SU-DHL-6 (cell line): Measurements from ENCODE around the gene SCT.

Source experiments
- H2AFZ ChIP-seq: fragments of 200-600 bp; sonication (generic); 2 replicates; pipeline ENCODE4 v1.6.1; 2014; ENCODE audit warnings: low read depth, mild to moderate bottlenecking, moderate library complexity, mixed read lengths, antibody characterized with exemption, low read length; ENCODE audit not compliant: severe bottlenecking
- H3F3A ChIP-seq: fragments of 200-600 bp; shearing (Covaris generic); 2 replicates; pipeline ENCODE4 v1.6.0; 2016; ENCODE audit warnings: antibody characterized with exemption, mild to moderate bottlenecking; ENCODE audit not compliant: insufficient read depth
- H3K27ac ChIP-seq: fragments of 200-600 bp; sonication (generic); 2 replicates; pipeline ENCODE4 v1.5.1; 2016; ENCODE audit warnings: low read depth, mild to moderate bottlenecking, low read length, moderate library complexity, mixed read lengths
- H3K27me3 ChIP-seq: fragments of 200-600 bp; sonication (generic), shearing (Covaris generic); 2 replicates; pipeline ENCODE4 v1.6.0; 2014; ENCODE audit warnings: mild to moderate bottlenecking, low read length
- H3K36me3 ChIP-seq: fragments of 200-600 bp; sonication (generic); 2 replicates; pipeline ENCODE4 v1.6.1; 2014; ENCODE audit warnings: mild to moderate bottlenecking, low read length, mixed read lengths
- H3K4me2 ChIP-seq: fragments of 300-600, 200-600 bp; shearing (Covaris generic), sonication (generic); 2 replicates; pipeline ENCODE4 v1.6.0; 2014; ENCODE audit warnings: low read length, low read depth, mild to moderate bottlenecking; ENCODE audit not compliant: poor library complexity, severe bottlenecking
- H3K4me3 ChIP-seq: fragments of 200-600 bp; sonication (generic); 2 replicates; pipeline ENCODE4 v1.5.1; 2014; ENCODE audit warnings: antibody characterized with exemption, low read length, mild to moderate bottlenecking, mixed read lengths; ENCODE audit not compliant: insufficient read depth, poor library complexity, severe bottlenecking
- H3K79me2 ChIP-seq: fragments of 200-600 bp; sonication (generic); 2 replicates; pipeline ENCODE4 v1.6.1; 2014; ENCODE audit warnings: mild to moderate bottlenecking, low read length, moderate library complexity; ENCODE audit not compliant: insufficient read depth
- H3K9ac ChIP-seq: fragments of 200-600 bp; sonication (generic); 2 replicates; pipeline ENCODE4 v1.7.0; 2014; ENCODE audit warnings: mild to moderate bottlenecking, low read length
- H3K9me2 ChIP-seq: fragments of 200-600 bp; sonication (generic); replicated peaks from 2 replicates; pipeline ENCODE4 v1.6.1; 2014; ENCODE audit warnings: low read length; ENCODE audit not compliant: insufficient read depth
- H3K9me3 ChIP-seq: fragments of 200-600 bp; sonication (generic); 2 replicates; pipeline ENCODE4 v1.6.1; 2014; ENCODE audit warnings: low read length, mixed read lengths; ENCODE audit not compliant: insufficient read depth
- H4K20me1 ChIP-seq: fragments of 200-600 bp; sonication (generic); 2 replicates; pipeline ENCODE4 v1.6.1; 2014; ENCODE audit warnings: low read depth, mild to moderate bottlenecking, antibody characterized with exemption, low read length, moderate library complexity, mixed read lengths
- EZH2phosphoT487 ChIP-seq: fragments of 200-600 bp; sonication (generic), shearing (Covaris generic); conservative IDR thresholded peaks from 2 replicates; pipeline ENCODE4 v1.6.1; 2018; ENCODE audit warnings: mild to moderate bottlenecking, antibody characterized with exemption, low read length, moderate library complexity, mixed read lengths
- TF ChIP-seq, protein P1 (sequence below): fragments of 200-600 bp; sonication (generic); IDR thresholded peaks from one replicate; pipeline ENCODE4 v1.5.1; 2017; ENCODE audit warnings: antibody characterized with exemption, mild to moderate bottlenecking, low read length, moderate library complexity; ENCODE audit not compliant: insufficient read depth, poor library complexity, severe bottlenecking

Gene SCT

DNA sequence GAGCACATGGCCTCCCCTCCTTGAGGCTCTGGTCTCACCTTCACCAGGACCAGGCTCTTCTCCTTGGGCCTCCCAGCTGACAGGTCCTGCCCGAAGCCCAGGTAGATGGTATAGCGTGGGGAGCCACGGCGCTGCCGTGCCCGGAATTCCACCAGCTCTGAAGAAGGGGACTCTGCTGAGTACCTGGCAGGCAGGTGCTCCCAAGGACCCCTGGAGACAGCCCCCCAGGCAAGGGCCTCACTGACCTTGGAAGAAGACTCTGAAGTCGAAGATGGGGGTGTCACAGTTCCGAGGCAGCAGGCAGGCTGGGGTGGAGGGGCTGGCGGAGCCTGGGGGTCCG, 14.1 kb downstream of the SCT start:
- Histone ChIP-seq H2AFZ (no peak overlapping the region), H3K4me2 (no peak overlapping the region), H3K9me2 (no peaks in the 10 kb centered on the region), H3K27me3 (no peaks in the 10 kb centered on the region), H3K27ac (no peak overlapping the region), H3K36me3 (no peaks in the 10 kb centered on the region), H3K9ac (no peak overlapping the region), H3F3A (peaks cover 10% of the 10 kb centered on the region), H3K9me3 (no peaks in the 10 kb centered on the region), H3K4me3 (no peak overlapping the region), H4K20me1 (no peaks in the 10 kb centered on the region; the same call in 1 of the 2 replicates), H3K79me2 (no peaks in the 10 kb centered on the region)
- no peak for TF ChIP-seq EZH2phosphoT487
- TF ChIP-seq, protein P1, sequence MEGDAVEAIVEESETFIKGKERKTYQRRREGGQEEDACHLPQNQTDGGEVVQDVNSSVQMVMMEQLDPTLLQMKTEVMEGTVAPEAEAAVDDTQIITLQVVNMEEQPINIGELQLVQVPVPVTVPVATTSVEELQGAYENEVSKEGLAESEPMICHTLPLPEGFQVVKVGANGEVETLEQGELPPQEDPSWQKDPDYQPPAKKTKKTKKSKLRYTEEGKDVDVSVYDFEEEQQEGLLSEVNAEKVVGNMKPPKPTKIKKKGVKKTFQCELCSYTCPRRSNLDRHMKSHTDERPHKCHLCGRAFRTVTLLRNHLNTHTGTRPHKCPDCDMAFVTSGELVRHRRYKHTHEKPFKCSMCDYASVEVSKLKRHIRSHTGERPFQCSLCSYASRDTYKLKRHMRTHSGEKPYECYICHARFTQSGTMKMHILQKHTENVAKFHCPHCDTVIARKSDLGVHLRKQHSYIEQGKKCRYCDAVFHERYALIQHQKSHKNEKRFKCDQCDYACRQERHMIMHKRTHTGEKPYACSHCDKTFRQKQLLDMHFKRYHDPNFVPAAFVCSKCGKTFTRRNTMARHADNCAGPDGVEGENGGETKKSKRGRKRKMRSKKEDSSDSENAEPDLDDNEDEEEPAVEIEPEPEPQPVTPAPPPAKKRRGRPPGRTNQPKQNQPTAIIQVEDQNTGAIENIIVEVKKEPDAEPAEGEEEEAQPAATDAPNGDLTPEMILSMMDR = no peak

DNA sequence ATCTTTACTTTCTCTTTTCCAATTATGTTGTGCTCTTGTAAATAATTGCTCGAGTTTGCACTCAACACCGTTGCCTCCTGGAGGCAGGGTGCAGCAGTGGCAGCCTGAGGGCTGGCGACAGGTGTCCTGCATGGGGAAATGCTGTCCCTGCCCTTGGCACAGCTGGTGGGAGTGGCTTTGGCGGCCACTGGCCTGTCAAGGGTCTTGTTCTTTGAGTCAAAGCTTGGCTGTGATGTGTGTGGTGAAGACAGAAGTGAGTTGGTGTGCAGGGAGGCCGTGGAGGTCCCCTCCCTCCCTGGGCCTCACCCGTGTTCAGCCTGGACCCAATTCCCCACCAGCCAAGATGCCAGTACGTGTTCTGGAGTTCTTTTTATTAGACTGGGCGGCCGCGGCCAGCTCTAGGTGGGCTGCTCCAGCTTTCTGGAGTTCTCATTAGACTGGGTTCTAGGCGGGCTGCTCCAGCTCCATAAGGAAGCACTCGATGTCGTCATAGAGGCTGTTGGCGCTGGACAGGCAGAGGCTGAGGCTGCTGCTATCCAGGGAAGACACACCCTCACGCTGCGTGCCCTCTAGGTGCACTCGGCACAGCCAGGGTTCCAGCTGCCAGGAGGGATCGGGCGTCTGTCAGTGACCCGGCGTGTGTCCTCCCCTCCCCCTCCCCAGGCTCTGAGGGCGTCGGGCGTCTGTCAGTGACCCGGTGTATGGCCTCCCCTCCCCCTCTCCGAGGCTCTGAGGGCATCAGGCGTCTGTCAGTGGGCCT, 14.6 kb downstream of the SCT start:
- H3K27ac ChIP-seq = no peak overlapping the region
- H4K20me1 ChIP-seq = no peaks in the 10 kb centered on the region; the same call in 1 of the 2 replicates
- peaks cover 10% of the 10 kb centered on the region for H3F3A ChIP-seq
- no peaks in the 10 kb centered on the region for H3K9me2 ChIP-seq
- H3K4me2 ChIP-seq = no peak overlapping the region
- no peaks in the 10 kb centered on the region for H3K36me3 ChIP-seq
- H3K27me3 ChIP-seq = no peaks in the 10 kb centered on the region
- no peak overlapping the region for H2AFZ ChIP-seq
- no peaks in the 10 kb centered on the region for H3K79me2 ChIP-seq
- no peak overlapping the region for H3K4me3 ChIP-seq
- H3K9ac ChIP-seq = no peak overlapping the region
- no peaks in the 10 kb centered on the region for H3K9me3 ChIP-seq
- TF ChIP-seq, protein P1 = no peak
- TF ChIP-seq EZH2phosphoT487 = no peak

DNA sequence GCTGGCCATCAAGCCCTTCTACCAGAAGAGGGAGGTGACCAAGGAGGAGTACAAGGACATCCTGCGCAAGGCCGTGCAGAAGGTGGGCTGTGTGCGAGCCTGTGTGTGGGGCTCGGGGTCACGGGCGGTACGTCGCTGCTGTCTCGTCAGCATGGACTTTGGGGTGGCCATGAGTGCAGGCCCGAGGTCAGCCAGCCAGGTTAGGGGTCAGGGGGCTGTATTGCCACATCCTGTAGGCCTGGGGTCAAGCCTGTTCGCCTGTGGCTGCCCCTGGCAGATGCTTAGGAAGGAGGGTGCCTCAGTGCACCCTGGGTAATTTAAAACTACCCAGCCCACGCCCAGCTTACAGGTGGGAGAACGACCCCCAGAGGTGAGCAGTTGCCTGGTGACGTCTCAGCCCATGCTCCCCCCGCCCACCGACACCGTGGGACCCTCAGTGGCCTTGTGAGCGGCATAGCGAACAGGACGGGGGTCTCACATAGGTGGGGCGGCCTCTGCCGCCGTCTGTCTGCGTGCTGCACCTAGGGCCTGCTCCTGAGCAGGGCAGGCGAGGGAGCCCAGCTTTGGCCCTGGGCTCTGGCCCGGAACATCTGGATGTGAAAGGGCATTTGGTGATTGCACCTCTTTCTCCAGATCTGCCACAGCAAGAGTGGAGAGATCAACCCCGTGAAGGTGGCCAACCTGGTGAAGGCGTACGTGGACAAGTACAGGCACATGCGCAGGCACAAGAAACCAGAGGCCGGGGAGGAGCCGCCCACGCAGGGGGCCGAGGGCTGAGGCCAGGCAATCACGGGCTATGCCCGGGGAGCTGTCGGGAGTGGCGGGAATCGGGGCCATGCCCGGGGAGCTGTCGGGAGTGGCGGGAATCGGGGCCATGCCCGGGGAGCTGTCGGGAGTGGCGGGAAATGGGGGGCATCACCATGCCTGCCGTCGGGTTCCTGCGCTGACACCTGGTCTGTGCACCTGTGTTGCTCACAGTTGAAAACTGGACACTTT, 15.7 kb downstream of the SCT start:
- Histone ChIP-seq H3K4me2 (no peak overlapping the region), H2AFZ (no peak overlapping the region), H3K27me3 (no peaks in the 10 kb centered on the region), H3F3A (peaks cover 10% of the 10 kb centered on the region), H4K20me1 (no peaks in the 10 kb centered on the region; the same call in 1 of the 2 replicates), H3K4me3 (no peak overlapping the region), H3K27ac (no peak overlapping the region), H3K9me3 (no peaks in the 10 kb centered on the region), H3K9me2 (no peaks in the 10 kb centered on the region), H3K79me2 (no peaks in the 10 kb centered on the region), H3K9ac (no peak overlapping the region), H3K36me3 (no peaks in the 10 kb centered on the region)
- no peak for TF ChIP-seq EZH2phosphoT487
- TF ChIP-seq, protein P1 = no peak
